HEK293 (cell line): Measurements from ENCODE around the gene ATP10A.

Experiments
- SETDB1 ChIP-seq: IDR thresholded peaks from one replicate; pipeline ENCODE4 v1.6.1; 2017; ENCODE audit warnings: mild to moderate bottlenecking, low read length, moderate library complexity, mixed read lengths; ENCODE audit not compliant: insufficient read length
- SP2 ChIP-seq: fragments of 450-650 bp; formaldehyde crosslinking; IDR thresholded peaks from 2 replicates; pipeline ENCODE4 v1.5.1; 2016; ENCODE audit warnings: missing biosample characterization, missing genetic modification characterization
- TCF7L2 ChIP-seq: IDR thresholded peaks from 2 replicates; pipeline ENCODE4 v1.6.1; 2011; ENCODE audit warnings: low read depth, mild to moderate bottlenecking, inconsistent platforms, low read length, moderate library complexity, borderline replicate concordance
- ZNF155 ChIP-seq: fragments of 450-650 bp; formaldehyde crosslinking; IDR thresholded peaks from 2 replicates; pipeline ENCODE4 v1.5.1; 2016; ENCODE audit warnings: missing biosample characterization, missing genetic modification characterization
- ZNF558 ChIP-seq: fragments of 450-650 bp; formaldehyde crosslinking; IDR thresholded peaks from 2 replicates; pipeline ENCODE4 v1.5.1; 2016; ENCODE audit warnings: missing biosample characterization, missing genetic modification characterization
- TF ChIP-seq, protein P1 (sequence below): fragments of 450-650 bp; formaldehyde crosslinking; IDR thresholded peaks from 2 replicates; pipeline ENCODE4 v1.5.1; 2016; ENCODE audit warnings: missing biosample characterization, missing genetic modification characterization
- TF ChIP-seq, protein P2 (sequence below): fragments of 450-650 bp; formaldehyde crosslinking; IDR thresholded peaks from 2 replicates; pipeline ENCODE4 v1.5.1; 2016; ENCODE audit warnings: missing biosample characterization, missing genetic modification characterization, borderline replicate concordance
- TF ChIP-seq, protein P3 (sequence below): fragments of 450-650 bp; formaldehyde crosslinking; optimal IDR thresholded peaks from 2 replicates; pipeline ENCODE3; 2016; ENCODE audit warnings: missing biosample characterization, mild to moderate bottlenecking, missing genetic modification characterization
- TF ChIP-seq, protein P4 (sequence below): fragments of 450-650 bp; formaldehyde crosslinking; IDR thresholded peaks from 2 replicates; pipeline ENCODE4 v1.5.1; 2016; ENCODE audit warnings: missing biosample characterization, missing genetic modification characterization
- TF ChIP-seq, protein P5 (sequence below): fragments of 450-650 bp; IDR thresholded peaks from 2 replicates; pipeline ENCODE4 v1.5.1; 2018; ENCODE audit warnings: missing biosample characterization, missing genetic modification characterization

GRCh38 chr15:25727867-25728600, 135.1 kb downstream of the ATP10A start:
- TF ChIP-seq, protein P1, sequence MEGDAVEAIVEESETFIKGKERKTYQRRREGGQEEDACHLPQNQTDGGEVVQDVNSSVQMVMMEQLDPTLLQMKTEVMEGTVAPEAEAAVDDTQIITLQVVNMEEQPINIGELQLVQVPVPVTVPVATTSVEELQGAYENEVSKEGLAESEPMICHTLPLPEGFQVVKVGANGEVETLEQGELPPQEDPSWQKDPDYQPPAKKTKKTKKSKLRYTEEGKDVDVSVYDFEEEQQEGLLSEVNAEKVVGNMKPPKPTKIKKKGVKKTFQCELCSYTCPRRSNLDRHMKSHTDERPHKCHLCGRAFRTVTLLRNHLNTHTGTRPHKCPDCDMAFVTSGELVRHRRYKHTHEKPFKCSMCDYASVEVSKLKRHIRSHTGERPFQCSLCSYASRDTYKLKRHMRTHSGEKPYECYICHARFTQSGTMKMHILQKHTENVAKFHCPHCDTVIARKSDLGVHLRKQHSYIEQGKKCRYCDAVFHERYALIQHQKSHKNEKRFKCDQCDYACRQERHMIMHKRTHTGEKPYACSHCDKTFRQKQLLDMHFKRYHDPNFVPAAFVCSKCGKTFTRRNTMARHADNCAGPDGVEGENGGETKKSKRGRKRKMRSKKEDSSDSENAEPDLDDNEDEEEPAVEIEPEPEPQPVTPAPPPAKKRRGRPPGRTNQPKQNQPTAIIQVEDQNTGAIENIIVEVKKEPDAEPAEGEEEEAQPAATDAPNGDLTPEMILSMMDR, result no peak
- TF ChIP-seq, protein P2, sequence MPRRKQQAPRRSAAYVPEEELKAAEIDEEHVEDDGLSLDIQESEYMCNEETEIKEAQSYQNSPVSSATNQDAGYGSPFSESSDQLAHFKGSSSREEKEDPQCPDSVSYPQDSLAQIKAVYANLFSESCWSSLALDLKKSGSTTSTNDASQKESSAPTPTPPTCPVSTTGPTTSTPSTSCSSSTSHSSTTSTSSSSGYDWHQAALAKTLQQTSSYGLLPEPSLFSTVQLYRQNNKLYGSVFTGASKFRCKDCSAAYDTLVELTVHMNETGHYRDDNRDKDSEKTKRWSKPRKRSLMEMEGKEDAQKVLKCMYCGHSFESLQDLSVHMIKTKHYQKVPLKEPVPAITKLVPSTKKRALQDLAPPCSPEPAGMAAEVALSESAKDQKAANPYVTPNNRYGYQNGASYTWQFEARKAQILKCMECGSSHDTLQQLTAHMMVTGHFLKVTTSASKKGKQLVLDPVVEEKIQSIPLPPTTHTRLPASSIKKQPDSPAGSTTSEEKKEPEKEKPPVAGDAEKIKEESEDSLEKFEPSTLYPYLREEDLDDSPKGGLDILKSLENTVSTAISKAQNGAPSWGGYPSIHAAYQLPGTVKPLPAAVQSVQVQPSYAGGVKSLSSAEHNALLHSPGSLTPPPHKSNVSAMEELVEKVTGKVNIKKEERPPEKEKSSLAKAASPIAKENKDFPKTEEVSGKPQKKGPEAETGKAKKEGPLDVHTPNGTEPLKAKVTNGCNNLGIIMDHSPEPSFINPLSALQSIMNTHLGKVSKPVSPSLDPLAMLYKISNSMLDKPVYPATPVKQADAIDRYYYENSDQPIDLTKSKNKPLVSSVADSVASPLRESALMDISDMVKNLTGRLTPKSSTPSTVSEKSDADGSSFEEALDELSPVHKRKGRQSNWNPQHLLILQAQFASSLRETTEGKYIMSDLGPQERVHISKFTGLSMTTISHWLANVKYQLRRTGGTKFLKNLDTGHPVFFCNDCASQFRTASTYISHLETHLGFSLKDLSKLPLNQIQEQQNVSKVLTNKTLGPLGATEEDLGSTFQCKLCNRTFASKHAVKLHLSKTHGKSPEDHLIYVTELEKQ (tag by site-specific recombination), result no peak
- no peak for TF ChIP-seq TCF7L2
- TF ChIP-seq, protein P3, sequence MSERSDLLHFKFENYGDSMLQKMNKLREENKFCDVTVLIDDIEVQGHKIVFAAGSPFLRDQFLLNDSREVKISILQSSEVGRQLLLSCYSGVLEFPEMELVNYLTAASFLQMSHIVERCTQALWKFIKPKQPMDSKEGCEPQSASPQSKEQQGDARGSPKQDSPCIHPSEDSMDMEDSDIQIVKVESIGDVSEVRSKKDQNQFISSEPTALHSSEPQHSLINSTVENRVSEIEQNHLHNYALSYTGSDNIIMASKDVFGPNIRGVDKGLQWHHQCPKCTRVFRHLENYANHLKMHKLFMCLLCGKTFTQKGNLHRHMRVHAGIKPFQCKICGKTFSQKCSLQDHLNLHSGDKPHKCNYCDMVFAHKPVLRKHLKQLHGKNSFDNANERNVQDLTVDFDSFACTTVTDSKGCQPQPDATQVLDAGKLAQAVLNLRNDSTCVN (tag by site-specific recombination), result no peak
- no peak for TF ChIP-seq ZNF155
- TF ChIP-seq SETDB1, result no peak
- no peak for TF ChIP-seq SP2 (tag by site-specific recombination)
- TF ChIP-seq, protein P4, sequence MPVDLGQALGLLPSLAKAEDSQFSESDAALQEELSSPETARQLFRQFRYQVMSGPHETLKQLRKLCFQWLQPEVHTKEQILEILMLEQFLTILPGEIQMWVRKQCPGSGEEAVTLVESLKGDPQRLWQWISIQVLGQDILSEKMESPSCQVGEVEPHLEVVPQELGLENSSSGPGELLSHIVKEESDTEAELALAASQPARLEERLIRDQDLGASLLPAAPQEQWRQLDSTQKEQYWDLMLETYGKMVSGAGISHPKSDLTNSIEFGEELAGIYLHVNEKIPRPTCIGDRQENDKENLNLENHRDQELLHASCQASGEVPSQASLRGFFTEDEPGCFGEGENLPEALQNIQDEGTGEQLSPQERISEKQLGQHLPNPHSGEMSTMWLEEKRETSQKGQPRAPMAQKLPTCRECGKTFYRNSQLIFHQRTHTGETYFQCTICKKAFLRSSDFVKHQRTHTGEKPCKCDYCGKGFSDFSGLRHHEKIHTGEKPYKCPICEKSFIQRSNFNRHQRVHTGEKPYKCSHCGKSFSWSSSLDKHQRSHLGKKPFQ (tag by site-specific recombination), result no peak
- TF ChIP-seq, protein P5, sequence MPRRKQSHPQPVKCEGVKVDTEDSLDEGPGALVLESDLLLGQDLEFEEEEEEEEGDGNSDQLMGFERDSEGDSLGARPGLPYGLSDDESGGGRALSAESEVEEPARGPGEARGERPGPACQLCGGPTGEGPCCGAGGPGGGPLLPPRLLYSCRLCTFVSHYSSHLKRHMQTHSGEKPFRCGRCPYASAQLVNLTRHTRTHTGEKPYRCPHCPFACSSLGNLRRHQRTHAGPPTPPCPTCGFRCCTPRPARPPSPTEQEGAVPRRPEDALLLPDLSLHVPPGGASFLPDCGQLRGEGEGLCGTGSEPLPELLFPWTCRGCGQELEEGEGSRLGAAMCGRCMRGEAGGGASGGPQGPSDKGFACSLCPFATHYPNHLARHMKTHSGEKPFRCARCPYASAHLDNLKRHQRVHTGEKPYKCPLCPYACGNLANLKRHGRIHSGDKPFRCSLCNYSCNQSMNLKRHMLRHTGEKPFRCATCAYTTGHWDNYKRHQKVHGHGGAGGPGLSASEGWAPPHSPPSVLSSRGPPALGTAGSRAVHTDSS (tag by site-specific recombination), result no peak
- TF ChIP-seq ZNF558, result no peak
